Vagina (tissue), 2 donors: Measurements from ENCODE around the gene RHEB.

Experiments
- POLR2A ChIP-seq, 2 donors: fragments of 450-650 bp; IDR thresholded peaks; one replicate each; pipeline ENCODE4 v1.6.1; 2017; ENCODE audit warnings: antibody characterized with exemption in 2 of 2, mild to moderate bottlenecking in 2 of 2, moderate library complexity in 2 of 2
- POLR2AphosphoS5 ChIP-seq, 2 donors: sonication (generic); formaldehyde crosslinking; IDR thresholded peaks; one replicate each; pipeline ENCODE4 v1.9.0; 2017; ENCODE audit warnings: antibody characterized with exemption in 2 of 2, mild to moderate bottlenecking in 2 of 2, low read depth in 1 of 2; ENCODE audit not compliant: insufficient read depth in 1 of 2
- TF ChIP-seq, protein P1 (sequence below), 3 experiments: fragments of 450-650 bp in 2 of 3; fragments of 200-600 bp in 1 of 3; sonication (generic) in 1 of 3; IDR thresholded peaks; one replicate each; pipeline ENCODE4 v1.5.1; 2017 to 2019; ENCODE audit warnings: antibody characterized with exemption in 3 of 3, mild to moderate bottlenecking in 2 of 3, moderate library complexity in 2 of 3

- TF ChIP-seq, protein P1, sequence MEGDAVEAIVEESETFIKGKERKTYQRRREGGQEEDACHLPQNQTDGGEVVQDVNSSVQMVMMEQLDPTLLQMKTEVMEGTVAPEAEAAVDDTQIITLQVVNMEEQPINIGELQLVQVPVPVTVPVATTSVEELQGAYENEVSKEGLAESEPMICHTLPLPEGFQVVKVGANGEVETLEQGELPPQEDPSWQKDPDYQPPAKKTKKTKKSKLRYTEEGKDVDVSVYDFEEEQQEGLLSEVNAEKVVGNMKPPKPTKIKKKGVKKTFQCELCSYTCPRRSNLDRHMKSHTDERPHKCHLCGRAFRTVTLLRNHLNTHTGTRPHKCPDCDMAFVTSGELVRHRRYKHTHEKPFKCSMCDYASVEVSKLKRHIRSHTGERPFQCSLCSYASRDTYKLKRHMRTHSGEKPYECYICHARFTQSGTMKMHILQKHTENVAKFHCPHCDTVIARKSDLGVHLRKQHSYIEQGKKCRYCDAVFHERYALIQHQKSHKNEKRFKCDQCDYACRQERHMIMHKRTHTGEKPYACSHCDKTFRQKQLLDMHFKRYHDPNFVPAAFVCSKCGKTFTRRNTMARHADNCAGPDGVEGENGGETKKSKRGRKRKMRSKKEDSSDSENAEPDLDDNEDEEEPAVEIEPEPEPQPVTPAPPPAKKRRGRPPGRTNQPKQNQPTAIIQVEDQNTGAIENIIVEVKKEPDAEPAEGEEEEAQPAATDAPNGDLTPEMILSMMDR (IDR thresholded peaks at IDR 0.05), result no peak
- TF ChIP-seq POLR2A (IDR thresholded peaks at IDR 0.05) (no peak), POLR2AphosphoS5 (IDR thresholded peaks at IDR 0.05; ENCODE audit: insufficient read depth in 1 of 2, low read depth in 1 of 2) (peak in 1 of 2 donors; percentile 52)
Observed at GRCh38 chr7:151503902-151504714, 15.6 kb downstream of the RHEB start.
